PC-3 (cell line): ENCODE measurements around the gene ATN1.

Experiments
- CTCF ChIP-seq: fragments of 300-600 bp; sonication (generic); conservative IDR thresholded peaks from 2 replicates; pipeline ENCODE4 v1.5.1; 2017; ENCODE audit warnings: antibody characterized with exemption, low read depth, mild to moderate bottlenecking, low read length
- EZH2 ChIP-seq: fragments of 300-600 bp; sonication (generic); IDR thresholded peaks from one replicate; pipeline ENCODE4 v1.6.1; 2017; ENCODE audit warnings: antibody characterized with exemption, mild to moderate bottlenecking, low read length; ENCODE audit not compliant: unreplicated experiment
- EZH2phosphoT487 ChIP-seq: fragments of 300-600 bp; sonication (generic); IDR thresholded peaks from 2 replicates; pipeline ENCODE4 v1.6.1; 2018; ENCODE audit warnings: mild to moderate bottlenecking, antibody characterized with exemption, low read length, borderline replicate concordance

- no peak for TF ChIP-seq CTCF
- TF ChIP-seq EZH2phosphoT487, result no peak
- no peak for TF ChIP-seq EZH2
Measured at GRCh38 chr12:6902448-6902847, 25.3 kb upstream of the ATN1 start.
